ENCODE results near the gene RCAN2.
A peak's percentile ranks its signal among the peaks of the same experiment; 100 is the strongest.

Gene RCAN2

GRCh38 chr6:46204880-46205650 is 286.2 kb downstream of the RCAN2 start:
- DNase-seq, result no peak

- DNase-seq, result no peak
Measured at GRCh38 chr6:46203391-46204177, 287.7 kb downstream of the RCAN2 start.

- no peak for DNase-seq
Measured at GRCh38 chr6:46201702-46202101, 289.5 kb downstream of the RCAN2 start.

GRCh38 chr6:46199387-46199786 is 291.9 kb downstream of the RCAN2 start:
- DNase-seq, result no peak

- DNase-seq, result no peak
Measured at GRCh38 chr6:46191961-46192360, 299.3 kb downstream of the RCAN2 start.

- no peak for DNase-seq
Measured at GRCh38 chr6:46190889-46191288, 300.4 kb downstream of the RCAN2 start.

- no peak for DNase-seq
Measured at GRCh38 chr6:46189726-46190125, 301.5 kb downstream of the RCAN2 start.

GRCh38 chr6:46186583-46186982 is 304.7 kb downstream of the RCAN2 start:
- no peak for DNase-seq

- DNase-seq, result no peak
Measured at GRCh38 chr6:46184114-46184513, 307.1 kb downstream of the RCAN2 start.

GRCh38 chr6:46175976-46176375 is 315.3 kb downstream of the RCAN2 start:
- DNase-seq, result no peak

GRCh38 chr6:46175446-46175845 is 315.8 kb downstream of the RCAN2 start:
- DNase-seq, result no peak

GRCh38 chr6:46174904-46175303 is 316.3 kb downstream of the RCAN2 start:
- DNase-seq, result peak; percentile 5

- DNase-seq, result no peak
Measured at GRCh38 chr6:46172176-46172575, 319.1 kb downstream of the RCAN2 start.
